Ovary (tissue), 3 donors: Measurements from ENCODE around the gene ELP5.

ENCODE experiments used
- CTCF ChIP-seq, 3 donors: fragments of 450-650 bp in 2 of 3; fragments of 200-600 bp in 1 of 3; IDR thresholded peaks; one replicate each; pipeline versions ENCODE4 v1.5.1 to v1.8.0; 2016 to 2022; ENCODE audit warnings: antibody characterized with exemption in 3 of 3, mild to moderate bottlenecking in 1 of 3
- POLR2A ChIP-seq: fragments of 450-650 bp; IDR thresholded peaks from one replicate; pipeline ENCODE4 v1.6.1; 2017; ENCODE audit warnings: antibody characterized with exemption, mild to moderate bottlenecking, moderate library complexity
- donor health status: DM: no; HTN: no; CAD: no.

- TF ChIP-seq CTCF (IDR thresholded peaks at IDR 0.05) = no peak
- no peak for TF ChIP-seq POLR2A
Measured at GRCh38 chr17:7237761-7238419, 14.1 kb upstream of the ELP5 start.
